ENCODE results near the gene KIN.
A peak's percentile ranks its signal among the peaks of the same experiment; 100 is the strongest.
"Not testable (repeated sequence)": the region's sequence is repeated elsewhere in the genome, so short reads cannot be mapped to it uniquely, and the experiment has no call there.

Gene KIN, protein sequence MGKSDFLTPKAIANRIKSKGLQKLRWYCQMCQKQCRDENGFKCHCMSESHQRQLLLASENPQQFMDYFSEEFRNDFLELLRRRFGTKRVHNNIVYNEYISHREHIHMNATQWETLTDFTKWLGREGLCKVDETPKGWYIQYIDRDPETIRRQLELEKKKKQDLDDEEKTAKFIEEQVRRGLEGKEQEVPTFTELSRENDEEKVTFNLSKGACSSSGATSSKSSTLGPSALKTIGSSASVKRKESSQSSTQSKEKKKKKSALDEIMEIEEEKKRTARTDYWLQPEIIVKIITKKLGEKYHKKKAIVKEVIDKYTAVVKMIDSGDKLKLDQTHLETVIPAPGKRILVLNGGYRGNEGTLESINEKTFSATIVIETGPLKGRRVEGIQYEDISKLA

DNA sequence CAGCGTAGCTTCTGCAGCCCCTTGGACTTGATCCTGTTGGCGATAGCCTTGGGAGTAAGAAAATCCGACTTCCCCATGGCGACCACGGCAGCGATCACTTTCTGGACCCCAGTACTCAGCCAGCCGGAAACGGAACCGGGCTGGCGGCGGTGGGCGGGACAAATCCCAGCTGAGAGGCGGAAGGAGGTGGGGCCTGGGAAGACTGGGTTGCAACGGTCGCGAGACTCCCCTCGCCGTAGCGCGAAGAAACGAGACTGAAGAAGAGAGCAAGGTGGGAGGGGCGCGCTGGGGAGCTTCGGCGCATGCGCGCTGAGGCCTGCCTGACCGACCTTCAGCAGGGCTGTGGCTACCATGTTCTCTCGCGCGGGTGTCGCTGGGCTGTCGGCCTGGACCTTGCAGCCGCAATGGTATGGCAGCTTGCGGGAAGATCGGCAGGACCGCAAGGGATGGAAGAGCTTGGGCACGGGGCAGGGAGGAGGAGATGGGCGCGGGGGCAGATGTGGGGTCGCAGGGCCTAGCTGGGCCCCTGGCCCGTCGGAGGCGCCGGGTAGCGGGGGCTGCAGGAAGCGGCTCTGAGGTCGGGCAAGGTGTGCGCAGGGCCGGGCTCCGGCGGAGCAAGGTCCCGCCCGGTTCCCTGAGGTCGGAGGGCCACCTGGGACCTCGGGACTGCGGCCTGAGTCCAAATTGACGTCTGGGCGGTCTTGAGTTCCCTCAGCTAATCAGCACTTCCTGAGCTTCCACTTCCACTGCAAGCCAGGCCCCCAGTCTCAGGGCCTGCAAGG, at the start of gene KIN, which contains the start of gene ATP5F1C:
KIN (minus strand) TSS at position 137 of the 782 bp plus-strand sequence; CDS start at position 77, 60 bp downstream.
ATP5F1C (plus strand) TSS at position 321 of the 782 bp plus-strand sequence; CDS start at position 352, 31 bp downstream.
- peak; percentile 94 for DNase-seq (ENCODE audit: low read depth)

DNA sequence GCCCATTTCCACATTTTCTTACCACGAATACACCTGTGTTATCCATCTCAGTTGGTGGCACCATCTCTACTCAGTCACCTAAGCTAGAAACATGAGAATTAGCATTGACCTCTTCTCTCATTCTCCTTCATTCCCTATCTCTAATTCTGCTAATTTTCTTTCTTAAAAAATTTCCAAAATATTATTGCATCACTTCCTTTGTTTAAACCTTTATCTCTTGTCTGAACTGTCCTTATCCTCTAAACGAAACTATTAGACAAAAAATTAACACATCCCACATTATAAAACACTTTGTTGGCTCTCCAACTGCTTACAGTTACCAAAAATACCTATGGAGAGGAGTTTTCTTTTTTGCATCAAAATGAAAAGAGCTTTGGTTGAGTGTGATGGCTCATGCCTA, 48.8 kb upstream of the KIN start:
- DNase-seq (ENCODE audit: low read depth) = no peak

DNA sequence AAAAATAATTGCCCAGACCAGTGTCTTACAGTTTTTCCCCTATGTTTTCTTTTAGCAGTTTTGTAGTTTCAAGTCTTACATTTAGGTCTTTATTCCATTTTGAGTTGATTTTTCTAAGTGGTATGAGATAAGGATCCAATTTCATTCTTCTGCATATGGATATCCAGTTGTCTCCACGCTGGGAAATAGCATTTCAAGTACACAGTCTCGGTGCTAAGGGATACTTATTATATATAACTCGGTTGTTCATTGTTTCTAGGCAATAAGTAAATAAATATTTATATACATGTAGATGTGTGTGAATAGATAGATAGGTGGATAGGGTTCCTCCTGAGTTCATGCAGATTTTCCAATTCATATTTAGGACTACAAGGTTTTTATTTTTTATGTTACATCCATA, 46.5 kb upstream of the KIN start:
- no peak for DNase-seq (ENCODE audit: low read depth)

DNA sequence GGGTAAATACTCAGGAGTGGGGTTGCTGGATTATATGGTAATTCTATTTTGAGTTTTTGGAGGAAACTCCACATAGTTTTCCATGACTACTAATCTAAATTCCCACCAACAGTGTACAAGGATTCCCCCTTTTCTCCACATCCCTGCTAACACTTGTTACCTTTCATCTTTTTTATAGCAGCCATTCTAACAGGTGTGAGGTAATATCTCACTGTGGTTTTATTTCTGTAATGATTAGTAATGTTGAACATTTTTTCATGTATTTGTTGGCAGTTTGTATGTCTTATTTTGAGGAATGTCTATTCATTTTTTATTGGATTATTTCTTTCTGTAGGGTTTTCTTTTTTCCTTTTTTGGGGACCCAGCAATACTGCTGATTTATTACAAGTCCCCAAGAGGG, 45.4 kb upstream of the KIN start:
- DNase-seq (ENCODE audit: low read depth) = no peak

DNA sequence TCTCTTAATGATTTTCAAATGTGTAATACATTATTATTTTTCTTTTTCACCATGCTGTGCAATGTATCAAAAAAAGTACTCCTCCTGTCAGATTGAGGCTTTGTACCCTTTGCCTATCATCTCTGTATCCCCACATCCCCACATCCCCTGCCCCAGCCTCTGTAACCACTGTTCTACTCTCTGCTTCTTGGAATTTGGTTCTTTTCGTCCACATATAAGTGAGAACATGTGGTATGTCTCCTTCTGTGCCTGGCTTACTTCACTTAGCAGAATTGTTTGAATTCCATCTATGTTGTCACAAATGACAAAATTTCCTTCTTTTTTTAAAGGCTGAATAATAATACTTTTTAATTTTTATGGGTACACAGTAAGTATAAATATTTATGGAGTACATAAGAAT, 44.3 kb upstream of the KIN start:
- no peak for DNase-seq (ENCODE audit: low read depth)

DNA sequence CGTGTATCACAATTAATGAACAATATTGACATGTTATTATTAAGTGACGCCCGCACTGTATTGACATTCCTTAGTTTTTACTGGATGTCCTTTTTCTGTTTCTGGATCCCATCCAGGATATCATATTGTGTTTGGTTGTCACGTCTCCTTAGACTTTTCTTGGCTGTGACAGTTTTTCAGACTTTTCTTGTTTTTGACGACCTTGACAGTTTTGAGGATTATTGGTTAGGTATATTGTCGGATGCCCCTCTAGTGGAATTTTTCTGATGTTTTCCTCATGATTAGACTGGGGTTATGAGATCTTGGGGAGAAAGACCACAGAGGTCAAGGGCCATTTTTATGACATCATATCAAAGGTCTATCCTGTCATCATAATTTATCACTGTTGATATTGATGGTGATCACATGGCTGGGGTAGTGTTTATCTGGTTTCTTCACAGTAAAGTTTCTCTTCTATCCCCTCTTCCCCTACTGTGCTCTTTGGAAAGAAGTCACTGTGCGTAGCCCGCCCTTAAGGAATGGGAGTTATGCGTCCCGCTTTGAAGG, 41.6 kb upstream of the KIN start:
- no peak for DNase-seq (ENCODE audit: low read depth)

DNA sequence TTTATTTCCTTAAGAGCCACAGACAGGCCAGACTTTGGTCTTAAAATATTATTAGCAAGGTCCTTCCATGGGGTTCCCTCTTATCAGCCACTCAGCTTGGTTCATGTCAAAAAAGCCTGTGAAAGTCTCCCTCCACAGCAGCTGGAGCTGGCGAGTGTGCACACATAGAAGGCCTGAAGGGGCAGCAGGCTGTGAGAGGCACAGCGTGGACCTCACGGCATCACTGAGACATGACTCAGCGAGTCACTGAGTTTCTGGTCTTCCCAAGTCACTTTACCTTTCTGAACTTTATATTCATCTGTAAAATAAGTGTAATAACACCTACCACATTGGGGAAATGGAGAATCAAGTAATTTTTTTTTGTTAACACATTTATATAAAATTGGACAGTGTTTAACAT, 39.2 kb upstream of the KIN start:
- no peak for DNase-seq (ENCODE audit: low read depth)

DNA sequence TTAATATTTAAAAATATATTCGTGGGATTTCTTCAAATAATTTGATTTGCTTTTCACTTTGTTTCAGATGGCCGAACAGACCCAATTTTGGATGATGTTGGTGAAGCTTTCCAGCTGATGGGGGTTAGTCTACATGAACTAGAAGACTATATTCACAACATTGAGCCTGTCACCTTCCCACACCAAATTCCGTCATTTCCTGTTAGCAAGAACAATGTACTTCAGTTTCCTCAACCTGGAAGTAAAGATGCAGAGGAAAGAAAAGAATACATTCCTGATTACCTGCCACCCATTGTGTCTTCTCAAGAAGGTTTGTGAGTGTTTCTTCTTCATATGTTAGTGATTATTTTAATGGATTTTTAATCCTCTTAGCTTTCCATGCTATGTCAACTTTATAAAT, 36.5 kb upstream of the KIN start:
- DNase-seq (ENCODE audit: low read depth) = no peak

DNA sequence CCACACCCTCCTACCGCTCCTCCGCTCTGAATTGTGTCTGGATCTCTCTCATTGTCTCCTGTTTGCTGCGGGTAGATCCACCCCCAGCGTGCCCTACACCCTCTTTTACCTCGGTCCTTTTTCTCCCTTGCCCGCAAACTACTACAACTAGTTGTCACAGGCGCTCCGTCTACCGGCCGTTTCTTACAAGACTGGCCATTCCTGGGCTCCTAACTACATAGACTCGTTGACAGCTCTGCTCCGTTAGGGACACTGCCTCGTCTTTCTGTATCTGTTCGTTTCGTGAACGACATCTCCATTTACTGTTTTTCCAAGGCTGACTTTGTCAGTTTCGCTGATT, 31.3 kb upstream of the KIN start:
- no peak for DNase-seq (ENCODE audit: low read depth)

DNA sequence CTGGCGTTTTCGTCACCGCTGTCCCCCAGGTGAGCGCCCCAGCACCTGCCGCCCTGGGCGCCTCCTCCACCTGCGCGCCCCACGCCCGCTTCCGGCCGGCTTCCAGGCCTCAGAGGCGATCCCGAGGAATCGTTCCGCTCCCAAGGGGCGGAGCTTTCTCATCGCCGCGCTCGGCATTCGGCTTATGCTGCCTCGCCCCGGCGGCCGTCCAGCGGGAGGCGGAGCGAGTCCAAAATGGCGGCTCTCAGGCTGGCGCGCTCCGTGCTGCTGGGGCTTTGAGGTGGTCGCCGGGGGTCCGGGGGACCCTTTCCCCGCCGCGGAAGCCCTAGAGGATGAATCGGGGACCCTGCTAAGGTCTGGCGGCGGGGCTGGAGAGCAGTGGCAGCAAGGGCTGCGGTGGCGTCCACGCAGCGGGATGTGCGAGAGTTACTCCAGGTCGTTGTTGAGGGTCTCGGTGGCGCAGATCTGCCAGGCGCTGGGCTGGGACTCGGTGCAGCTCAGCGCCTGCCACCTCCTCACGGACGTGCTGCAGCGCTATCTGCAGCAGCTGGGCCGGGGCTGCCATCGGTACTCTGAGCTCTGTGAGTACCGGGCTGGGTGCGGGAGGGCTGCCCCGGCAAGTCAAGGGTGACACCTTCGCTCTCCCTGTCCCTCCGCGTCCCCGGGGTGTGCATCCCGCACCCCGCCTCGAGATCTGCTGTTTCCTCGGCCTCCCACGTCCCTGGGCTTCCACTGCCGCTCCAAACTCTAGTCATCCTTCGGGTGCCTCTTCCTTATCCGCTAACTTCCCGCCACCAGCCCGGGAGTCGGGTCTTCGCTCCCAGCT, 30.7 kb upstream of the KIN start, which contains the start of gene TAF3:
TAF3 (plus strand) TSS at position 211 of the 826 bp plus-strand sequence; CDS start at position 416, 205 bp downstream.
- peak; percentile 87 for DNase-seq (ENCODE audit: low read depth)

DNA sequence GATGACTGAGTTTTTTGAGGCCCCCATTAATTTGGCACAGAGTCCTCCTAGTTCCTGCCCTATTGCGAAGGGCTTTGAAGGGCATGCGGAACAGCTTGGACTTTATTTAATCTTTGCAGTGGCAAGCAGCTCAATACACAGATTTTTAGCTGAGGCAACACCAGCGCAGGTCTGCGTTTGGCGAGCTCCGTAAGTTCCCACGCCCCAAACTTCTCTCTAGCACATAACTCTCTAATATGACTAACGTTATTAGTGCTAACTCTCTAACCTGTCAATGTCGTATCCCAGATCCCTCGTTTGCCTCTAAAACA, 30.1 kb upstream of the KIN start:
- no peak for DNase-seq (ENCODE audit: low read depth)

DNA sequence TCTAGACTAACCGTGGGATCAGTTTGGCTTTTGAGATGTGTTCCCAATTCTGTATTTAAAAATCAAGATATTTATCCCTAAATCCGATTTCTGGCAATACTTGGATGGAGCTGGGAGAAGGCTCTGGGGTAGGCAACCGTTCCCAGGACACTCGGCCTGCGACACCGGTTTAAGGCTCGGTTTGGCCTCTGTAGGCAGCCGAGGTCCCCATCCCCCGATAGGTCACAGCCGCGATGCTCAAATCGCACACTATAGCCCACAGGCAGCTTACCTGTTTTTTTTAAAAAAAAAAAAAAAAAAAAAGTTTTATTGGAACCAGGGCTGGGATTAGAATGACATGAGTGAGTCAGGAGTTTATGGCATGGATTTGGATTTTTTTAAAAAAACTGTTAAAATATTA, 29.8 kb upstream of the KIN start:
- DNase-seq (ENCODE audit: low read depth) = no peak

DNA sequence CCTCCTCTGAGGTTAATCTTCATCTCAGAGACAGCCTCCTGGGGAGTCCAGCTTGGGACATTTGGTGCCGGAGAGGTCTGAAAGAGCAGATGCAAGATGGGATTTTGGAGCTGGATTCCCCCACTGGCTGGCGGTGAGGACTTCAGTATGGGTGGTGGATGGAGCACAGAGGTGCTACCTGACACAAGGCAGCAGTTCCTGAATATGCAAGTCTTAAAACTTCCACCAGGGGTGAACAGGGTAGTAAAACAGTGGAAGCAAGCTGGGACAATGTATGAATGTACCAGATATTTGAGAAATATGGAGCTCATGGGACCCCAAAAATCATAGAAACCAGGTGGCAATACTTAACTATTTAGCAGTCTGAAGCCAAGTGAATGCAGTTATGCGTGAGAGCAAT, 25.7 kb upstream of the KIN start:
- no peak for DNase-seq (ENCODE audit: low read depth)

DNA sequence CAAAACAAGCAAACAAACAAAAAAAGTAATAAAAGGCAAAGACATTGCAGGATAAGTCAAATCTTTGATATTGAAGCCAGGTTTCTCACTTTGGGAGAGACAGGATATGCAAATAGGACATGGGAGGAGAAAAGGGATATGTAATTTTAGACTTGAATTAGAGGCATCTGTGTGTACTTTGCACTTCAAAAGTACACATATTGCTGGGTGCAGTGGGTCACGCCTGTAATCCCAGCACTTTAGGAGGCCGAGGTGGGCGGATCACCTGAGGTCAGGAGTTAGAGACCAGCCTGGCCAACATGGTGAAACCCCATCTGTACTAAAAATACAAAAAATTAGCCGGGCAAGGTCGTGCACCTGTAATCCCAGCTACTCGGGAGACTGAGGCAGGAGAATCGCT, 23.9 kb upstream of the KIN start:
- not testable (repeated sequence) for DNase-seq (ENCODE audit: low read depth)

DNA sequence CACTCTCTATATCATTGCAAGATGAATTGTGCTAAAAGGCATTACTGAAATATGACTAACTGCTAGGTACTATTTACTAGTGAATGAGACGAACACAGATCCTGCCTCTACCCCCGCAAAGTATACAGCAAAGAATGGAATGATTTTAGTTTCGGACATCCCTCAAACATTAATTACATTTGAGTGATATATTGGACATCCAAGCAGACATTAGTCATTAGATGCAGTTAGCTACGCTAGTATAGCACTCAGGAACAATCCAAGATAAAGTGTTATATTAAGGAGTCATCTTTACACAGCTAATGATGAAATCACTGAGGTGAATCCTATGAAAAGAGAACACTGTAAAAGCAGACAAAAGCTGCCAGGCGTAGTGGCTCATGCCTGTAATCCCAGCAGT, 23.2 kb upstream of the KIN start:
- no peak for DNase-seq (ENCODE audit: low read depth)

DNA sequence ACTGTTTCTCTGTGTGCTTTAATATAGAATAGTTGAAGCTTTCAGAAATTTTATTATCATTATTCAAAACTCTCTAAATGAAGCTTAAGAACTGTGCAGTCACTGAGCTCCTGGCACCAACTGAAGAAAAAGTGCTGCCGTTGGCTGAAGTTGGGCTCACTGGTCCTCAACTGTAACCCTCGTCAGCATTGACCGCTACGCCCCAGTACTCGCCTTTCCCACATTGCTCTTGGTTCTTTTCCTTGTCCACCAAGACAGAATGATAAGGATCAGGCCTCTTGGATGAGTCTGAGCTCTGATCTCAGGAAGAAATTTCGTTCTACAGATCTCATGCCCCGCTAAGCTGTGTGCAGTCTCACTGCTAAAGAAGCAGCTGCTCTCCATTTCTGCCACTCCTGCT, 22.6 kb upstream of the KIN start:
- no peak for DNase-seq (ENCODE audit: low read depth)

DNA sequence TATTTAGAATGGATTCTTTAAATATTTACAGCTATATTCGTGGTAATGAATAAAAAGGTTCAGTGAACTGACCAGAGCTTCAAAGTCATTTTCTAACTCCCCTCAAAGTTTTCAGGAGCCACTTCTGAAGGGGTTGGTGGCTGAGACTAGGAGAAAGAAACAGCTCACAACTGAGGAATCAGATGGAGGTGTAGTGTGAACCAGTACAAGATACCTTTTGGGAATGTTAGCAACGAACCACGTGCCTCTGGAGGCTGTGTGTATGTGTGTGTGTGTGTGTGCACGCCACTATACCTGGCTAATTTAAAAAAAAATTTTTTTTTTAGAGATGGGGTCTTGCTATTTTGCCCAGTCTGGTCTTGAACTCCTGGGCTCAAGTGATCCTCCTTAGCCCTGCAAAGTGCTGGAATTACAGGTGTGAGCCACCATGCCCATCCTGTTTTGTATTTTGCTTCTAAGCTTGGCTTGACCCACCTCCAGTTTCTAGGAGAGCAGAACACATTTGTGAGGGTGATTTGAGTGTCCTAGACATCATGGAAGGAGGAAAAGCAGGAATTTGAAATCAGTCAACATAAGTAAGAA, 21.0 kb upstream of the KIN start:
- DNase-seq (ENCODE audit: low read depth) = no peak

DNA sequence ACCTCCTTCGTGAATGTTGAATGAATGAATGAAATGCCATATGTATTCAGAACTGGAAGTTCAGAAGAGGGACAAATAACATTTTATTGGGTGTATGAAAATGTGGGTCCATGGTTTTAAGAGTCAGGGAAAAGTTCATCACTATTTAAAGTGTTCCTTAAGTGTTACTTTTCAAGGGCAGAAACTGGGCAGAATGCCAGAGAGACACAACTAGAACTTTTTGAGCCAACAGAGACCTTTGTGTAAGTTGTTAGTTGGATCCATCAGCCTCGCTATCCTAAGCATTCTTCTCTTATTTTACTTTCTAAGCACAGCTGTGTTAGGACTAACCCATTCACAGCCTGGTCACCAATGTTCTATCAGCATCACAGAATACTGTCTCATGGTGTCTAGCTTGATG, 16.9 kb upstream of the KIN start:
- no peak for DNase-seq (ENCODE audit: low read depth)

DNA sequence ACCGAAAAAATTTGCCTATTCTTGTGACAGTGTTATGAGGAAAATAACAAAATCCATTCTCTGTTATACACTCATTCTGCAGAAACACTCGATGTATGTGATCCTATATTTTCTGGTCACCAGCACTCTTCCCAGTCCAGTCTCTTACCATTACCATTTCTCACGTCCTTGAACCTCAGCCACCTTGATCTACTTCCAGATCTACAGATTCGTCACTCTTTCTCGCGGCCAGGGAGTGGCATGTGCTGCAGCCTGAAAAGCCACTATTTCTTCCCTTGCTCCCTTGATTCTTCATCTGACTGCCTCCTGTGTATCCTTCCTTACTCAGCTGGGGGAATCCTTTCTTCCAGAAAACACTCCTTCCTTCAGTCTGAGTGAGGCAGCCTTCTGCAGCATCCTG, 16.4 kb upstream of the KIN start:
- no peak for DNase-seq (ENCODE audit: low read depth)

DNA sequence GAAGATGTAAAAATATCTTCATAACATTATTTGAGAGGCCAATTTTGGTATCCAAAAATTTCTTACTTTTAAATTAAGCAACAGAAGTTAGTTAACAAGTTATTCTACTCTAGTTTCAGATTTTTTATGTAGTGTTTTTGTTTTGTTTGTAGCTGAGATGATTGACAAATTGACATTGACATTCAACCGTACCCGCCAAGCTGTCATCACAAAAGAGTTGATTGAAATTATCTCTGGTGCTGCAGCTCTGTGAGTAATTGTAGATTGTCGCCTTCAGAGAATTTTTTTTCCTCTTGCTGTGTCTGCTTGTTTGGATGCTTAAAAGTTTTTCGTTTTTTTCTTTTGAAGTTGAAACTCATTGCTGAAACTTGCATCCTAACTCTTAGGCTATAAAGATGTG, 14.8 kb upstream of the KIN start:
- no peak for DNase-seq (ENCODE audit: low read depth)

DNA sequence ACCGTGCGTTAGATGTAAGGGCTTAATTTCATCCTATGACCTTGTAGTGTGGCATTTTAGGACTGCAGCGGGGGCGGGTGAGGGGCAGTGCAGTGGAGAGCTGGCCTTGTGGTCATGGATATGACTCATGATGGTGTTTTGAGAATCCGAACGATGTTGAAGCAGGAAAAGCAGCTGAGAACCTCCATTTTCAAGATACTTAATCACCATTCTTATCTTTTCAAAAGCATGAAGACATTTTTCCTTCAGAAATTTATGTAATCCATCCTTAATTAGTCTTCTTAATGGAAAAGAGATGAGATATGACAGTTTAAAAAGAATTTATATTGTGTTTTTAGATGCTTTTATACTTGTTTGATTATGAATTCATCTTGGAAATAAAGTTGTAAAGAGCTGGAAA, 9.8 kb upstream of the KIN start:
- no peak for DNase-seq (ENCODE audit: low read depth)

DNA sequence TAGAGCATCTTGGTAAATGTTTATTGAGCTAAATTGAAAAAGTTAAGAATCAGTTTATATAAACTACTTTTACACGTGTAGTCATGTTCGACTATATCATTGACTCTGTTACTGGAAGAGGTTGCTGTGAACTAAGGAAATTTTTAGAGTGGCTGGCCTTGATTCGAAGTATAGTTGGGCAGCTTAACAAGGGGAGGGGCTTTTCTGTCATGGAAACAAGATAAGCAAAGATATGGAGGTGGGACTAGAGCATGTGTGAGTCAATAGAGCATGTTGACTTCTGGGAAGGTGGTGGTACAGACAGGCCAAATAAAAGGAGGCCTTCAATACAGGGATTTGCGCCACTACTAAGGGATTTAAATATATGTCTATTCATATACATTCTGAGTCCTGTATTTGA, 7.8 kb upstream of the KIN start:
- DNase-seq (ENCODE audit: low read depth) = no peak
